HG03108 (cell line): ENCODE data around the gene ISCA1.

Experiments used
- ATAC-seq: cut with Tn5 transposase; IDR thresholded peaks from one replicate; pipeline ENCODE4 v1.9.1; 2021; ENCODE audit warnings: moderate library complexity; ENCODE audit not compliant: unreplicated experiment

The ISCA1 gene

DNA sequence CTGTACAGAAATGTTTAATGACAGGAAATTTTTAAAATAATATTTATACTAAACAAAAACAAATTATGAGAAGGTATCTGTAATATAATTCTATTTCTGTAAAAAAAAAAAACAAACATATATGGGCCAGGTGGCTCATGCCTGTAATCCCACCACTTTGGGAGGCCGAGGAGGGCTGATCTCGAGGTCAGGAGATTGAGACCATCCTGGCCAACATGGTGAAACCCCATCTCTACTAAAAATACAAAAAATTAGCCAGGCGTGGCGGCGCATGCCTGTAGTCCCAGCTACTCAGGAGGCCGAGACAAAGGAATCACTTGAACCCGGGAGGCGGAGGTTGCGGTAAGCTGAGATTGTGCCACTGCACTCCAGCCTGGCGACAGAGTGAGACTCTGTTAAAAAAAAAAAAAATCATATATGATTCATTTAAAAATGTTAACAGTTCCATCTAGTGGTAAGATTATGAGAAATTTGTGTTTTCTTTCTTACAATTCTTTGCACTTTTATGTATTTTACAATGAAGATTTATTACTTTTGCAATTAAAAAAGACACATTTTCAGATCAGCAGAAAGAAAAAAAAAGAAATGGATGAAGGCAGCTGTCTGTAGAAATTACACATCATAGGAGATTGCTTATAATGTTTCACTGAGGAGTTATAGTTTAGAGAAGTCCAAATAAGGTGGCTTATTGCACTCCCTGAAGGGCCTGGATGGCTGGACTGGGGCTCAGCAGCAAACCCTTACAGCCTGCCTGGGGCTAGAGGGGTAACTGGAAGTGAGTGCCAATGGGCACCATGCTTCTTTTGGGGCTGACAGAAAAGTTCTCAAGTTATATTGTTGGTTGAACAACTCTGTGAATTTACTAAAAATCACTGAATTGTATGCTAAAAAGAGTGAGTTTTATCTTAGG is 43.2 kb downstream of the ISCA1 start:
- ATAC-seq, result no peak

DNA sequence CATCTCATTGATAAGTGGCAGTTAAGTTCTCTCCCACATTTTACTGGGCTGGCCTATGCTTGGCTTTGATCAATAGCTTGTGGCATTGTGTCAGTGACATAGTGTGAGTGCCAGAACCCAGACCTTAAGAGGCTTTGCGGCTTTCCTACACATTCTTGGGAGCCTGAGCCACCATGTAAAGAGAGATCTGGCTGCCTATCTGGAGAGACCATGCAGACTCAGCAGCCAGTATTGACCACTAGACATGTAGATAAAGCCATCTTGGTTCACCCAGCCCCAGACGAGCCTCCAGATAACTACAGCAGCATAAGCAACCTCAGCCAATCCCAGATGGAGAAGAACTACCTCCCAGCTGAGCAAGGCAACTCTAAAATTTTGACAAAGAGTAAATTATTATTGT is 51.5 kb downstream of the ISCA1 start:
- no peak for ATAC-seq

DNA sequence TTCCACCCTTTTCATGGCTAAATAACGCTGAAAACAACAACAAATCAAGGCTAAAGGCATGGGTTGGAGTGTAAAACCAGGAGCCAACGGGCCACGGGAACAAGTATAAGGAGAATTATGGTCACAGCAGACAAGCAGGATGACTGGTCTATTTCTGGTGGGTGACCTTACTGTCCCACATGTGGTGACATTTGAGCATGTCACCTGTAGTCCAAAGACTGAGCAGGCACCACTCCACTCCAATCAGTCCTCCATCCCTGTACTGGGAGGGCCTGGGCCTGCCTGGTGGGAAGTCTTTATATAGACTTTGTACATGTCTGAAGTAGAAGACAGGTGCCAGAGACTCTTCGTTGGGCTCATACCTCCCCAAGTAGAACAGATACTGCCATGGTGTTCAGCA is 59.7 kb downstream of the ISCA1 start:
- ATAC-seq, result no peak

DNA sequence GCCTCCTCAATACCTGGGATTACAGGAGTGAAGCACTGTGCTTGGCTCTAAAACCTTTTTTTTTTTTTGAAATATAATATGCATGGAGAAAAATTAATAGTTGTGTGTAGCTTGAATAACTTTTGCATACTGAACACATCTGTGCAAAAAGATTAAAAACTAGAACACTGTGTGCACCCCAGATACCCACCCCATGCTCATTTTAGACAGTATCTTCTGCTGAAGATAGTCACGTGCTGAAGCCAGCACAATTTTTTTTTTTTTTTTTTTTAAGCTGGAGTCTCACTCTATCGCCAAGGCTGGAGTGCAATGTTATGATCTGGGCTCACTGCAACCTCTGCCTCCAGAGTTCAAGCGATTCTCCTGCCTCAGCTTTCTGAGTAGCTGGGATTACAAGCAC is 62.7 kb downstream of the ISCA1 start:
- no peak for ATAC-seq

DNA sequence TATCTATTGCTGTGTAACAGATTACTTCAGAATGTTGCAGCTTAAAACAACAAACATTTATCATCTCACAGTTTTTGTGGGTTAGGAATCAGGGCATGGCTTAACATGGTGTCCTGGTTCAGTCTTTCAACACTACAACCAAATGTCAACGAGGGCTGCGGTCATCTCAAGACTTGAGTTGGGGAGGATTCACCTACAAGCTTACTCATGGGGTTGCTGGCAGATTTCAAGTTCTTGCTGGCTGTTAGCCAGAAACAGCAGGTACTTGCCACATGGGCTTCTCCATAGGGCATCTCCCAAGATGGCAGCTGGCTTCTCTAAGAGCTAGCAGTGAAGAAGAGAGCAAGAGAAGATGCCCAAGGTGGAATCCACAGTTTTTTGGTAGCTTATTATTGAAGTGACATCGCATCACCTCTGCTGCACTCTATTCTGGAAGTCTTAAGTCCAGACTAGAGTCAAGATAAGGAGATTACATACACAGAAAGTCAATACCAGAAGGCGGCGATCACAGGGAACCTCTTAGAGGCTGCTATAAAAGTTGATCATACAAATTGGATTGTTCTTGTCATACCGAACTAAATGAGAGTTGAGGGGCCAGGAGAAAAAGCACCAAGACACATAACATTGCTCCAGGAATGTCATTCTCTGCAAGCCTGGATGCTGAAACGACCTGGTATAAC is 65.1 kb downstream of the ISCA1 start:
- ATAC-seq, result no peak
